Epithelial cell of esophagus (primary cell): Measurements from ENCODE around the gene QKI.

Source experiments
- DNase-seq: peaks from one replicate; pipeline ENCODE4 v3.0.0; 2010; ENCODE audit warnings: low read depth
- H3K4me3 ChIP-seq: 2 replicates; pipeline ENCODE4 v1.5.1; 2011; ENCODE audit warnings: mild to moderate bottlenecking, low read length, control low read depth
- TF ChIP-seq, protein P1 (sequence below): IDR thresholded peaks from 2 replicates; pipeline ENCODE4 v1.5.1; 2011; ENCODE audit warnings: low read depth, mild to moderate bottlenecking, low read length, control low read depth, inconsistent platforms; ENCODE audit not compliant: insufficient read depth; ENCODE audit errors: missing control alignments

Gene QKI

DNA sequence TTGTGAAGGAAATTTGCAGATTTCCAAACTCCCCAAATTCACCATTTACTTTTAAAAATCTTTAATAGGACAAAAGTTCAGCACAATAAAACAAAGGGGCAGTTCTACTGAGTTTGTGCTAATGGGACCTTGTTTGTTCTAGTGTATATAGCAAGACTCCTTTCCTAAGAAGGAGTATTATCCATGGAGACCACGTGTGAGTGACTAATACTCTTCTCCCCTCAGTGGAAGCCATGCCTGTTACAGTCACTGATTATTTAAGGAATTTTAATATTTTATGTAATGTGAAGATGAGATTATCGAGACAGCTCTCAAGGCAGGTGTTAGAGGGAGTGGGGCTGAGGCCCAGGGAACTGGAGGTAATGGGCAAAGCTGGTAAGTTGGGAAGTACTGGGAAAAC, 16.4 kb upstream of the QKI start:
- TF ChIP-seq, protein P1, sequence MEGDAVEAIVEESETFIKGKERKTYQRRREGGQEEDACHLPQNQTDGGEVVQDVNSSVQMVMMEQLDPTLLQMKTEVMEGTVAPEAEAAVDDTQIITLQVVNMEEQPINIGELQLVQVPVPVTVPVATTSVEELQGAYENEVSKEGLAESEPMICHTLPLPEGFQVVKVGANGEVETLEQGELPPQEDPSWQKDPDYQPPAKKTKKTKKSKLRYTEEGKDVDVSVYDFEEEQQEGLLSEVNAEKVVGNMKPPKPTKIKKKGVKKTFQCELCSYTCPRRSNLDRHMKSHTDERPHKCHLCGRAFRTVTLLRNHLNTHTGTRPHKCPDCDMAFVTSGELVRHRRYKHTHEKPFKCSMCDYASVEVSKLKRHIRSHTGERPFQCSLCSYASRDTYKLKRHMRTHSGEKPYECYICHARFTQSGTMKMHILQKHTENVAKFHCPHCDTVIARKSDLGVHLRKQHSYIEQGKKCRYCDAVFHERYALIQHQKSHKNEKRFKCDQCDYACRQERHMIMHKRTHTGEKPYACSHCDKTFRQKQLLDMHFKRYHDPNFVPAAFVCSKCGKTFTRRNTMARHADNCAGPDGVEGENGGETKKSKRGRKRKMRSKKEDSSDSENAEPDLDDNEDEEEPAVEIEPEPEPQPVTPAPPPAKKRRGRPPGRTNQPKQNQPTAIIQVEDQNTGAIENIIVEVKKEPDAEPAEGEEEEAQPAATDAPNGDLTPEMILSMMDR, result no peak
- DNase-seq, result no peak
- H3K4me3 ChIP-seq, result no peak overlapping the region

DNA sequence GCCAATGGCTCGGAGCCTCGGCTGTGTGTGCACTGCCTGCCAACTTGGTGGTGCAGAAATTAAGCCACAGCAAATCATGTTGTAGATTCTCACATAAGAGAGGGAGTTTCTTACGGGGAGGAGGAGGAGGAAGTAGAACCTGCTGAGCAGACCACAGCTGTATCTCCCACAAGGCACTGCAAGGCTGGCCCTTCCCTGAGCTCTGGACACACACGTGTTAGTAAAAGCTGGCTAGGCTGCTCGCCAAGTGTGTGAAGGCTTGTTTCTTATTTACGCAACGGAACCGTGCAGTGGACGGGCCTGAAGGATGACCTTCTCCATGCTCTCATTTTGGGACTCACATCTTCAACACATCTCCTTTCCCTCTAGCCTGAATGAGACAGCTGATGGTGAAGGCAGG, 15.7 kb upstream of the QKI start:
- TF ChIP-seq, protein P1, result no peak
- DNase-seq, result no peak
- no peak overlapping the region for H3K4me3 ChIP-seq

DNA sequence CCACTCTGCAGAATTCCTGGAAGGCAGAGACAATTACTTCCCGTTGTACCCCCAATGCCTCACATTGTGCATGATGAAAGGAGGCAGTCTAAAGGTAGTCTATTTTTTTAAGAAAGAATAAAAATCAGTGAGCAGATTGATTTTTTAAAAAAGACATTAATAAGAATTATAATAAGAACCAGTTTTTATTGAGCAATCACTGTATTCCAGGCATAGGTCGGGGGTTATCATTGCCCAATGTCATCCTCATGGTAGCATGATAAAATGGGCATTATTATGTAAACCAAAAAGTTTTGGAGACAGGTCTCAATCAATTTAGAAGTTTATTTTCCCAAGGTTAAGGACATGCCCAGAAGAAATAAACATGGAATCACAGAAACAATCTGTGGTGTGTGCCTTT, 14.0 kb upstream of the QKI start:
- TF ChIP-seq, protein P1, result no peak
- no peak overlapping the region for H3K4me3 ChIP-seq
- DNase-seq, result no peak

DNA sequence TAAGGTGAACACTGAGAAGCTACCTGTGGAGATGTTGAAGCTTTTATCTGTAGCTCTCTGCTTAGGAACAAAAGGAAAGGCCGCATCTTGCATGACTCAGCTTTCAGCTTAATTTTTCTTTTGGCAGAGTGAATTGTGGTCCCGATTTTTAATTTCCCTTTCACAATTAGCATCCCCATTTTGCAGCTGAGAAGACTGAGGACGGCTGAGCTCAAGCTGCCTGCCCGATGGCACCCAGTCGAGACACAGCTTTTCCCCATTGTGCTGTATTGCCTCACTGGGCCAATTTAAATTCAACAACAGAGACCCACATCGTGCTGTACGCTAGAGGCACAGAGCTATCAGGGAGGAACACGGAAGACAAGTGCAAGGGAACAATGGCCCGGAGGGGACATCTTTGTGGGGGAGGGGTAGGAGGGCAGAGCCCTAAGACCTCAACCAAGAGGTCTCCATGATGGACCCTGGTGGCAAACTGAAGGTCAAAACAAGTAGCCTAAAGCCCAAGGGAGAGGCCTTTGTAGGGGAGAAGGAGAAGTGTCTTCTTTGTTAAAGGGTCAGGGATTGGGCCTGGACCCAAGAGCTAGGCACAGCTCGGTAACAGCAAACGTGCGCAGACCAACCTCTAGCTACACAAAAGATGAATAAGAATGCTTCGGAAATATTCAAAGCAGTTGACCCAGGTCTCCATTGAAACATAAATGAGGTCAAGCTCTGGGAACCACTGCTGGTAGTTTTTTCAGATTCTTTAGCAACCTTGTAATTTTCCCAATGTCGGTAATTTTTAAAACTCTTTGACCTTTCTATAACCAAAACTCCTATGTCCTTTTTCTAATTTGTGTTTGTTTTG, 13.3 kb upstream of the QKI start:
- TF ChIP-seq, protein P1, result no peak
- no peak for DNase-seq
- no peak overlapping the region for H3K4me3 ChIP-seq

DNA sequence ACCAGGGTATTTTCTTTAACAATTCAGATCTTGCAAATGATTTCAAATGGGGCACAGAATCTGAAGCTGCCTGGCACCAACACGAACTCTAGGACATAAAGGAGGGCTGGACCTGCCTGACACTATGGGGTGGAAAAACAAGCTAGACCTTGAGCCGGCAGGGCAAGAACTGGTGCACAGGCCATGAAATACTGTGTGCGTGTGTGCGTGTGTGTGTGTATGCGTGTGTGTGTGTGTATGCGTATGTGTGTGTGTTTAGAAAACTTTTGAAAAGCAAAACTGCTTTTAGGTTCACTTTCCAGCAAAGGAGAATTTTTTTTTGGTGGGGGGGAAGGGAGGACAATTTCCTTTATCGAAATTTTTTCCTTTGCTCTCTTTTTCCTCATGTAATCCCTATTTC, 11.9 kb upstream of the QKI start:
- TF ChIP-seq, protein P1, result no peak
- no peak for DNase-seq
- H3K4me3 ChIP-seq, result no peak overlapping the region

DNA sequence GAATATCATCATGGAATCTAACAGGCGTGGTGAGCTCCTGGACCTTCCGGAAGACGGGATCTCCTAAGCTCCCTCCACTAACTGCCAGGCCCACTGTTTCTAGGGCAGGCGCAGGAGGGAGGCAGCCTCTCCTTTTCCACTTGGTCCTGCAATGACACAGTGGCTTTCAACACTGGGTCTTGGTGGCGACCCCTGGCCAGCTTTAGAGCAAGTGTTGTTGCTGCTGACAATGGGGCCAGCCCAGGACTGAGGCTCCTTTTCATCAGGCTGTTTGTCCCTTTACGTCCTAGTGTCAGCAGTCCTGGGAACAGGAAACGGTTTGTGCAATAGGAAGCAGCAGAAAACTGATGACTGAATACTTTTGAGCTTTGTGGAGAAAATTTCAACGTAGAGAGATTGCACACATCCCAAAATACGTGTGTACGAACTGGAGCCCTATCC, 9.7 kb upstream of the QKI start:
- H3K4me3 ChIP-seq, result no peak overlapping the region
- DNase-seq, result no peak
- TF ChIP-seq, protein P1, result no peak
